HepG2 (cell line): ENCODE data around the gene EFNA3. TPM values are rescaled to one million over a fixed set of nuclear protein-coding genes. Genes with fewer than 3 reads are reported as not detected.

Source experiments
- ARID5B ChIP-seq: IDR thresholded peaks from 2 replicates; pipeline ENCODE4 v1.4.0; 2020; ENCODE audit warnings: mild to moderate bottlenecking, missing genetic modification reagents
- ARNTL ChIP-seq: sonication (generic); formaldehyde crosslinking; IDR thresholded peaks from 2 replicates; pipeline ENCODE4 v1.4.0; 2020; ENCODE audit warnings: mild to moderate bottlenecking, missing genetic modification reagents
- ATF6 ChIP-seq: sonication (generic); formaldehyde crosslinking; conservative IDR thresholded peaks from 2 replicates; pipeline ENCODE4 v1.4.0; 2020; ENCODE audit warnings: missing genetic modification reagents
- CCDC6 ChIP-seq: sonication (generic); formaldehyde crosslinking; IDR thresholded peaks from 2 replicates; pipeline ENCODE4 v1.8.1; 2022; ENCODE audit warnings: mild to moderate bottlenecking, missing genetic modification reagents, moderate library complexity
- CENPX ChIP-seq: sonication (generic); formaldehyde crosslinking; IDR thresholded peaks from 2 replicates; pipeline ENCODE4 v1.9.0; 2021; ENCODE audit warnings: mild to moderate bottlenecking, missing genetic modification reagents, moderate library complexity
- KLF16 ChIP-seq, 2 experiments: sonication (generic) in 1 of 2; formaldehyde crosslinking in 1 of 2; IDR thresholded peaks; 2 replicates each; pipeline versions ENCODE4 v1.6.1 to v1.8.0; 2016 to 2023; ENCODE audit warnings: missing genetic modification reagents in 2 of 2, missing compliant biosample characterization in 1 of 2
- MIER3 ChIP-seq: IDR thresholded peaks from 2 replicates; pipeline ENCODE4 v1.6.1; 2016; ENCODE audit warnings: missing compliant biosample characterization, borderline replicate concordance
- NFE2L2 ChIP-seq: fragments of 150-350 bp; IDR thresholded peaks from 2 replicates; pipeline ENCODE4 v1.6.1; 2014; ENCODE audit warnings: low read length
- RNF219 ChIP-seq: sonication (generic); formaldehyde crosslinking; IDR thresholded peaks from 2 replicates; pipeline ENCODE4 v1.5.0; 2020; ENCODE audit warnings: mild to moderate bottlenecking, missing genetic modification reagents
- SMARCC2 ChIP-seq: fragments of 450-650 bp; IDR thresholded peaks from 2 replicates; pipeline ENCODE4 v1.6.1; 2017; ENCODE audit warnings: antibody characterized with exemption, mild to moderate bottlenecking
- ZFP62 ChIP-seq: sonication (generic); formaldehyde crosslinking; IDR thresholded peaks from 2 replicates; pipeline ENCODE4 v1.4.0; 2020; ENCODE audit warnings: missing genetic modification reagents
- ZNF20 ChIP-seq: sonication (generic); formaldehyde crosslinking; IDR thresholded peaks from 2 replicates; pipeline ENCODE4 v1.4.0; 2020; ENCODE audit warnings: mild to moderate bottlenecking, moderate library complexity, missing genetic modification reagents
- ZNF253 ChIP-seq: sonication (generic); formaldehyde crosslinking; IDR thresholded peaks from 2 replicates; pipeline ENCODE4 v1.8.0; 2022; ENCODE audit warnings: mild to moderate bottlenecking, missing genetic modification reagents, borderline replicate concordance
- ZNF598 ChIP-seq: sonication (generic); formaldehyde crosslinking; IDR thresholded peaks from 2 replicates; pipeline ENCODE4 v1.5.1; 2020; ENCODE audit warnings: mild to moderate bottlenecking, missing genetic modification reagents, borderline replicate concordance
- ZNF747 ChIP-seq: sonication (generic); formaldehyde crosslinking; IDR thresholded peaks from 2 replicates; pipeline ENCODE4 v1.8.1; 2023; ENCODE audit warnings: missing genetic modification reagents, mild to moderate bottlenecking, borderline replicate concordance
- ZNF772 ChIP-seq: sonication (generic); formaldehyde crosslinking; IDR thresholded peaks from 2 replicates; pipeline ENCODE4 v1.5.0; 2020; ENCODE audit warnings: mild to moderate bottlenecking, missing genetic modification reagents
- polyA plus RNA-seq, 8 experiments: library from polyadenylated mRNA; depleted of rRNA in 3 of 8; stranded (reverse) in 7 of 8; unstranded in 1 of 8; fragments of >200 nt; fragmentation: Illumina TruSeq in 4 of 8; extraction: Trizol in 4 of 8; gene quantifications; 2 replicates each; pipeline versions ENCODE4 v1.2.1 to v1.2.3, GENCODE V29; 2011 to 2016; ENCODE audit warnings: low read depth in 4 of 8, missing spikeins in 1 of 8, mixed read lengths in 1 of 8; ENCODE audit not compliant: insufficient read depth in 1 of 8
- total RNA-seq, 5 experiments: library from RNA; depleted of rRNA; stranded (reverse); fragments of >200 nt; fragmentation: Illumina TruSeq; extraction: Trizol; gene quantifications; 2 replicates each; pipeline ENCODE4 v1.2.3, GENCODE V29; 2016; ENCODE audit warnings: low read depth in 1 of 5
- TF ChIP-seq, protein P1 (sequence below): fragments of 450-650 bp; IDR thresholded peaks from 2 replicates; pipeline ENCODE4 v1.6.1; 2017; ENCODE audit warnings: mild to moderate bottlenecking
- TF ChIP-seq, protein P2 (sequence below): sonication (generic); formaldehyde crosslinking; IDR thresholded peaks from 2 replicates; pipeline ENCODE4 v1.5.0; 2020; ENCODE audit warnings: missing genetic modification reagents

Gene EFNA3
- total and polyA plus RNA-seq, 2 of the 13 experiments (the other 11 are each of a cell fraction or from before 2014, with no cell fraction given) = 1.0 to 5.7 TPM

DNA sequence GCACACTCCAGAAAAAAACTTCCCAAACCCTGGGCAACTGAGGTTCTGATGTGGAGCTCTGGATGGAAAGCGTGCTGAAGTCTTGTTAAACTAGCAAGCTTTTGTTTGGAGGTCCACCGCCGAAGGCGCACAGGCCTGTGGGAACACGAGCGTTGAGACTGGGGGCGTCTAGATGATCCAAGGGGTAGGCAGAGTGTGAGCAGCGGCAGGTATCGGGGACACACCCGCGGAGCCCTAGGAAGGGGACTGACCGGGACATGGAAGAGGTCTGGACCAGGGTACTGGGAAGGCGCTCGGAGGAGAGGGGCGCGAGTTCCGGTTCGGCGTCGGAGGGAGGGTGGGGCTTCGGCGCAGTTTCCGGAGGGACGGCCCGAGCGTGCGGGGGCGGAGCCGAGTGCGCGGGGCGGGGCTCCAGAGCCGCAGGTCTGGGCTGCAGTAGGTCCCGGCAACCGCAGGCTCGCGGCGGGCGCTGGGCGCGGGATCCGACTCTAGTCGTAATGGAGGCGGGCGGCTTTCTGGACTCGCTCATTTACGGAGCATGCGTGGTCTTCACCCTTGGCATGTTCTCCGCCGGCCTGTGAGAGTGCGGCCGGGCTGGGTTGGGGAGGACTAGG, 56.9 kb downstream of the EFNA3 start, which contains the start of gene SLC50A1 (continued):
- TF ChIP-seq, protein P1, sequence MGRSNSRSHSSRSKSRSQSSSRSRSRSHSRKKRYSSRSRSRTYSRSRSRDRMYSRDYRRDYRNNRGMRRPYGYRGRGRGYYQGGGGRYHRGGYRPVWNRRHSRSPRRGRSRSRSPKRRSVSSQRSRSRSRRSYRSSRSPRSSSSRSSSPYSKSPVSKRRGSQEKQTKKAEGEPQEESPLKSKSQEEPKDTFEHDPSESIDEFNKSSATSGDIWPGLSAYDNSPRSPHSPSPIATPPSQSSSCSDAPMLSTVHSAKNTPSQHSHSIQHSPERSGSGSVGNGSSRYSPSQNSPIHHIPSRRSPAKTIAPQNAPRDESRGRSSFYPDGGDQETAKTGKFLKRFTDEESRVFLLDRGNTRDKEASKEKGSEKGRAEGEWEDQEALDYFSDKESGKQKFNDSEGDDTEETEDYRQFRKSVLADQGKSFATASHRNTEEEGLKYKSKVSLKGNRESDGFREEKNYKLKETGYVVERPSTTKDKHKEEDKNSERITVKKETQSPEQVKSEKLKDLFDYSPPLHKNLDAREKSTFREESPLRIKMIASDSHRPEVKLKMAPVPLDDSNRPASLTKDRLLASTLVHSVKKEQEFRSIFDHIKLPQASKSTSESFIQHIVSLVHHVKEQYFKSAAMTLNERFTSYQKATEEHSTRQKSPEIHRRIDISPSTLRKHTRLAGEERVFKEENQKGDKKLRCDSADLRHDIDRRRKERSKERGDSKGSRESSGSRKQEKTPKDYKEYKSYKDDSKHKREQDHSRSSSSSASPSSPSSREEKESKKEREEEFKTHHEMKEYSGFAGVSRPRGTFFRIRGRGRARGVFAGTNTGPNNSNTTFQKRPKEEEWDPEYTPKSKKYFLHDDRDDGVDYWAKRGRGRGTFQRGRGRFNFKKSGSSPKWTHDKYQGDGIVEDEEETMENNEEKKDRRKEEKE = no peak
- no peak for TF ChIP-seq CENPX (CRISPR knock-in tag)
- TF ChIP-seq ZNF747 (CRISPR knock-in tag) = peak; percentile 50; the same call in 1 of the 2 replicates
- TF ChIP-seq NFE2L2 = no peak
- 0 out of 2 replicates have a peak, but pooled peaks have one; percentile 15 for TF ChIP-seq CCDC6
- peak in 1 of 2 experiments; percentile 65; a peak in 1 of 4 replicates for TF ChIP-seq KLF16 (CRISPR knock-in tag; IDR thresholded peaks at IDR 0.05)
- TF ChIP-seq SMARCC2 = no peak
- no peak for TF ChIP-seq ATF6 (CRISPR knock-in tag)
- peak; percentile 33; the same call in 1 of the 2 replicates for TF ChIP-seq MIER3
- no peak for TF ChIP-seq ZFP62 (CRISPR knock-in tag)
- TF ChIP-seq ARNTL = peak; percentile 81; the same call in 1 of the 2 replicates
- TF ChIP-seq ARID5B (CRISPR knock-in tag) = no peak
- TF ChIP-seq RNF219 (CRISPR knock-in tag) = no peak
- TF ChIP-seq ZNF598 (CRISPR knock-in tag) = peak; percentile 96
- TF ChIP-seq ZNF253 (CRISPR knock-in tag) = no peak
- TF ChIP-seq ZNF20 = no peak
- peak; percentile 55; the same call in 1 of the 2 replicates for TF ChIP-seq ZNF772 (CRISPR knock-in tag)
- TF ChIP-seq, protein P2, sequence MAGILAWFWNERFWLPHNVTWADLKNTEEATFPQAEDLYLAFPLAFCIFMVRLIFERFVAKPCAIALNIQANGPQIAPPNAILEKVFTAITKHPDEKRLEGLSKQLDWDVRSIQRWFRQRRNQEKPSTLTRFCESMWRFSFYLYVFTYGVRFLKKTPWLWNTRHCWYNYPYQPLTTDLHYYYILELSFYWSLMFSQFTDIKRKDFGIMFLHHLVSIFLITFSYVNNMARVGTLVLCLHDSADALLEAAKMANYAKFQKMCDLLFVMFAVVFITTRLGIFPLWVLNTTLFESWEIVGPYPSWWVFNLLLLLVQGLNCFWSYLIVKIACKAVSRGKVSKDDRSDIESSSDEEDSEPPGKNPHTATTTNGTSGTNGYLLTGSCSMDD (CRISPR knock-in tag) = no peak
